Gastrocnemius medialis (tissue), 4 donors: ENCODE data around the gene CUL4B.

Experiments
- CTCF ChIP-seq, 5 experiments: fragments of 450-650 bp in 3 of 5; fragments of 200-600 bp in 2 of 5; sonication (generic) in 2 of 5; IDR thresholded peaks in 4 of 5; conservative IDR thresholded peaks in 1 of 5; 1 replicate in 4 of 5; 2 replicates in 1 of 5; pipeline ENCODE4 v1.5.1; 2016 to 2019; ENCODE audit warnings: antibody characterized with exemption in 5 of 5, mild to moderate bottlenecking in 3 of 5, moderate library complexity in 3 of 5
- POLR2A ChIP-seq, 2 donors: fragments of 450-650 bp; IDR thresholded peaks; one replicate each; pipeline ENCODE4 v1.6.1; 2017; ENCODE audit warnings: antibody characterized with exemption in 2 of 2, mild to moderate bottlenecking in 2 of 2, moderate library complexity in 2 of 2

DNA sequence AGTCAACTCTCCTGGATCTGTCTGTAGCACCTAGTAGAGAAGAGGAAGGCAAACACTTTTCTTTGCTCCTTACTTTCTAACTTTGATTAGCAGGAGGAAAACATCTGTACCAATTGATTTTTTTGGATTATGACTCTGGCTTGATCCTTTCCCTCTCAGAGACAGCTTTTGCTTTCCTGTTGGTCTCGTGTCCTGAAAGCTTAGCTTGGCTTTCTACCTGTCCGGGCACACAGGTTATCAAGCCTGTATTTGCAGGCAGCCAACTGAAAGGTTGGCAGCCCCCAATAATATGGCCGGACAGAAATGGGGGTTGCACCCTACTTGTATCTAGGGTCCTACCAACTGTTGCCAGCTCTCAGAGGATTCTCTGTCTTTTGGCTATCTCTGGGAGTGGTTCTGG lies 48.5 kb downstream of the CUL4B start:
- no peak for TF ChIP-seq POLR2A (IDR thresholded peaks at IDR 0.05)
- no peak for TF ChIP-seq CTCF (IDR thresholded peaks at IDR 0.05 in 4 of 5, conservative IDR thresholded peaks at IDR 0.05 in 1 of 5)
